Measurements from ENCODE around the gene CELSR1. TPM values are rescaled to one million over a fixed set of nuclear protein-coding genes. Genes with fewer than 3 reads are reported as not detected.
"Not testable (repeated sequence)": the region's sequence is repeated elsewhere in the genome, so short reads cannot be mapped to it uniquely, and the experiment has no call there.

CELSR1 gene
- total RNA-seq, 2 experiments from 2014 or later: 0.08 TPM; not detected in 1

DNA sequence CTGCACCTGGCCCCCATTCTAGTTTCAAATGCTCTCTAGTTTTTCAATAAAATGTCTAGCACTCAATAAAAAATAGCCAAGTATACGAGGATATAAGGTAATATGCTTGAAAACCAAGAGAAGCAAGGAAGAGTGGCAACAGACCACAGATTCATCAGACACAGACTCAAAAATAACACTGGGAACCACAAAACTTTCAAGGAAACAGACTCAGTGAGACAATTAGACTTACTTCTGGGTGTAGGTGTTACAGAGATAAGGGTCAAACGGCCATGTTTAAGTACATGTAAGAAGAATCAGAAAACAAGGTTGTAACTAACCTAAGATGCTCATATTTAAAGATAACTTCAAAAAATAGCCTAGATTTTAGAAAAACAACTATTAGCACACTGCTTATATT is 134.9 kb downstream of the CELSR1 start:
- peaks cover 2% of the 10 kb centered on the region for H3K4me1 Mint-ChIP-seq (ENCODE audit: low read depth)
- ChIA-PET CTCF (no interaction called here), POLR2A (no interaction called here)
- H3K4me3 Mint-ChIP-seq: no peak overlapping the region
- peaks cover 4% of the 10 kb centered on the region for H3K27me3 Mint-ChIP-seq (ENCODE audit: low read depth)
- ATAC-seq (no peak), DNase-seq (no peak)
- H3K9me3 Mint-ChIP-seq (ENCODE audit: insufficient read depth): no peaks in the 10 kb centered on the region
- H3K27ac Mint-ChIP-seq: no peak overlapping the region
- no peaks in the 10 kb centered on the region for H3K36me3 Mint-ChIP-seq (ENCODE audit: low read depth)

DNA sequence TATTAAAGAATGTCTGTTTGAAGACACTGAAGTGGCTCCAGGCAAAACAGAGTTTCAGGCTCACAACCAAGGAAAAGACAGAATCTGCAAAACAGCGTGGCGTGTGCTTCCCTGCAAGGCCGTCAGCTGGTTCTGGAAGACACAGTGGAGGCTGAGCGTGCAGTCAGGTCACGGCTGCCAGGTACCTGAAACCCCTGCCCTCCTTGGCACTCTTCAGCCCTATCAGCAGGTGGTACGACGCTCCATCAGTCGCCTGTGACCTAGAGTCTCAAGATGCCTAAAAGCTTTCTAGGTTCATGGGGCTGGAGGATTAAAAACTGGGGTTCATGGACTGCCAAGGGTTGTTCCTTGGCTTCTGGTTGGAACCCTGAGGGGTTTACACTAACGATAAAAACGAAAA is 136.1 kb downstream of the CELSR1 start:
- DNase-seq (no peak), ATAC-seq (no peak)
- POLR2A ChIA-PET: no interaction called here
- Mint-ChIP-seq H3K4me1 (ENCODE audit: low read depth) (peaks cover 2% of the 10 kb centered on the region), H3K4me3 (no peak overlapping the region), H3K27me3 (ENCODE audit: low read depth) (peaks cover 4% of the 10 kb centered on the region), H3K9me3 (ENCODE audit: insufficient read depth) (no peaks in the 10 kb centered on the region), H3K27ac (no peak overlapping the region), H3K36me3 (ENCODE audit: low read depth) (no peaks in the 10 kb centered on the region)
- CTCF ChIA-PET: no interaction called here

DNA sequence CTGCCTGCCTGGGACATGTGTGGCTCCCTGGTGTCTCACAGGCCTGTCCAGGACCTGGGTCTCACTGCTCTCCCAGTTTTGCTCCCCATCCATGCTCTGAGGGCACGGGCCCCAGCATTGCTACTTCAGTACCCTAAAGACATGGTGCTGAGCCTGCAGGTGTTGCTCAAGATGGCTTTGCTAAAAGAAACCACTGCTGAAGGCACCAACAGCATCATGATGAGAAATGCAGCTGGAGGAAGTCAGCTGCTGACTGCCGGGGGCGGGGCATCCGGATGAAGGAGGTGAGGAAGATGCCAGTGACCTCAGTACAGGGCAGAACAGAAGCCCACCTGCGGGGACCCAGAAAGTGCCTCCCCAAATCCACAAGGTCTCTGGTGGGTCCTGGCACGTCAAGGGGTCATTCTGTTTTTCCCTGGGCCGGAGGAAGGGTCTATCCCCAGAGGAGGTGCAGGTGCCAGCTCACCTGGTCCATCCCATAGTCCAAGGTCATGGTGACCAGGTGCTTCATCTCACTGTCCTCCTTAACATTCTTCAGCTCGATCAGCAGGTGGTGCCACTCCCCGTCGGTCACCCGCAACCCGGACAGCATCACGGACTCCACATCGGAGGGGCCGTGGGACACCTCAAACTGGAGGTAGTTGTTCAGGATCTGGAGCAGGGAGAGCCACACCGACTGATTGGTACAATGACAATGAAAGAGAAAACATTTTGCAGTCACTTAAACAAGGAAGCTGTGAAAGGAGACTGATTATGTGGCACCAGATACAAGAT is 138.0 kb downstream of the CELSR1 start:
- no peak overlapping the region for H3K4me3 Mint-ChIP-seq
- no peak for ATAC-seq
- CTCF ChIA-PET: interaction anchor here (1.1 kb wide), 1 partner anchor 32 kb away, joined by 4 read pairs; no protein-coding TSS in a partner anchor
- H3K27me3 Mint-ChIP-seq (ENCODE audit: low read depth): peaks cover 4% of the 10 kb centered on the region
- POLR2A ChIA-PET: no interaction called here
- no peak for DNase-seq
- H3K27ac Mint-ChIP-seq: no peak overlapping the region
- H3K36me3 Mint-ChIP-seq (ENCODE audit: low read depth): no peaks in the 10 kb centered on the region
- H3K9me3 Mint-ChIP-seq (ENCODE audit: insufficient read depth): no peaks in the 10 kb centered on the region
- H3K4me1 Mint-ChIP-seq (ENCODE audit: low read depth): peaks cover 2% of the 10 kb centered on the region

DNA sequence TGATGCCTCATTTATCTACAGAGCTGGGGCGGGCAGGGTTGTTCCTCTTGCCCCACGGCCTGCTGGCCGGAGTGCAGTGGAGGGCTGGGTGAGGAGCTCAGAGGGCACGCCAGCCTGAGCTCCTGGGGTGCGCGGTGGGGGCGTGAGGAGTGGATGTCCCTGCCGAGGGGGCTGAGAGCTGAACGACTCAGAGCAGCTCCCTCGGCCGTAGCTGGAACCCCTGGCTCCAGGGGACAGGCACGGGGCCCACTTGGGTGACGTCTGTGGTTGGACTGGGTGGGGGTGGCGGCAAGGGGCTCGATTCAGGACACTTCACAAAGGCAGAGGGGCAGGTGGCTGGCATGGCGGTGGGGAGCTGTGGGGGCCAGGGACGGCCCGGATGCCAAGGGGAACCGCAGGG is 139.5 kb downstream of the CELSR1 start:
- ATAC-seq (no peak), DNase-seq (no peak)
- no peaks in the 10 kb centered on the region for H3K9me3 Mint-ChIP-seq (ENCODE audit: insufficient read depth)
- peaks cover 4% of the 10 kb centered on the region for H3K27me3 Mint-ChIP-seq (ENCODE audit: low read depth)
- ChIA-PET POLR2A (no interaction called here), CTCF (no interaction called here)
- peaks cover 4% of the 10 kb centered on the region for H3K4me1 Mint-ChIP-seq (ENCODE audit: low read depth)
- H3K27ac Mint-ChIP-seq: no peak overlapping the region
- no peak overlapping the region for H3K4me3 Mint-ChIP-seq
- no peaks in the 10 kb centered on the region for H3K36me3 Mint-ChIP-seq (ENCODE audit: low read depth)

DNA sequence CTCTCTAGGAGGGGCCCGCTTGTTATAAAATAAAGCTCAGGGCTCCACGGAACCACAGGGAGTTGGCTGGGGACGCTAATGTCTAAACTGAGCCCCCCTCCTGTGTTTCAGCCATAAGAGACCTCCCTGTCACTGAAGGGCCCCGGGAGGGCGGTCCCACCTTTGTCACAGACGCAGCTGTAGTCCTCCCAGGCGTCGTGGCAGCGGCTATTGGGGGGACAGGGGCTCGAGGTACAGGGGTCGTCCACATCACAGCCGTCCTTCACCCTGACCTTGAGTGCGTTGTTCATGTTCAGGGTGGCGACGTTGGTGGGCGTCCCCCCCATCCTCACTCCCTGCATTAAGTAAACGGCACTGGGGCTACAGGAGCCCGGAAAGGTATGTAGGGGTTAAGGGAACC is 139.9 kb downstream of the CELSR1 start:
- Mint-ChIP-seq H3K4me3 (no peak overlapping the region), H3K27me3 (ENCODE audit: low read depth) (peaks cover 3% of the 10 kb centered on the region), H3K36me3 (ENCODE audit: low read depth) (no peaks in the 10 kb centered on the region), H3K27ac (no peak overlapping the region), H3K4me1 (ENCODE audit: low read depth) (peaks cover 4% of the 10 kb centered on the region), H3K9me3 (ENCODE audit: insufficient read depth) (no peaks in the 10 kb centered on the region)
- ATAC-seq (no peak), DNase-seq (no peak)
- ChIA-PET CTCF (no interaction called here), POLR2A (no interaction called here)

DNA sequence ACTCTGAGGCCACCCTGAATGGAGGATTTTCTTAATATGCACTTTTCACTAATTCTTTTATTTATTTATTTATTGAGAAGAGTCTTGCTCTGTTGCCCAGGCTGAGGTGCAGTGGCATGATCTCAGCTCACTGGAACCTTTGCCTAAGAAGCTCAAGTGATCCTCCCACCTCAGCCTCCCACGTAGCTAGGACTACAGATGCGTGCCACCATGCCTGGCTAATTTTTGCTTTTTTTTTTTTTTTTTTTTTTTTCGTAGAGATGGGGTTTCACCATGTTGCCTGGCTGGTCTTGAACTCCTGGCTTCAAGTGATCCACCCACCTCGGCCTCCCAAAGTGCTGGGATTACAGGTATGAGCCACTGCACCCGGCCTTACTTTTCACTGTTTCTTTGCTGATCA is 140.4 kb downstream of the CELSR1 start:
- H3K4me1 Mint-ChIP-seq (ENCODE audit: low read depth); H3K36me3 Mint-ChIP-seq (ENCODE audit: low read depth); CTCF ChIA-PET; H3K27ac Mint-ChIP-seq; DNase-seq; POLR2A ChIA-PET; H3K4me3 Mint-ChIP-seq; ATAC-seq; H3K9me3 Mint-ChIP-seq (ENCODE audit: insufficient read depth); H3K27me3 Mint-ChIP-seq (ENCODE audit: low read depth): not testable (repeated sequence)

DNA sequence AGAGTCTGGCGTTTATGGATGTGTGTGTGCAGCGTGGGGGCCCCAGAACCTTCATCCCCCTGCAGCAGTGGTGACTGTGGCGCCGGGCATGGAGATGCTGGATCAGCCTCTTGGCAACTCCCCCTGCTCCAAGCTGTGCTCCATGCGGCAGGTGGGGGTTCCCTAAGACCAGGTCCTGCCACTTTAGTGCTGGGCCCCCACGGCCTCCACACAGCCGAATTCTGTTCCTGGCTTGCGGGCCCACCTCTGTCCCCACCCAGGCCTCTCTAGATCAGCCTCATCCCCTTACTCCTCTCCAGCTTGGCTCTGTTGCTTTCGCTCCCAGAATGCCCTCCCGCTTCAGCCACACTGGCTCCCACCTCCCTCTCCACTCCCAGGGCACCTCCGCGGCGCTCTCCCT is 142.3 kb downstream of the CELSR1 start:
- Mint-ChIP-seq H3K27me3 (ENCODE audit: low read depth) (no peaks in the 10 kb centered on the region), H3K4me1 (ENCODE audit: low read depth) (peaks cover 4% of the 10 kb centered on the region), H3K36me3 (ENCODE audit: low read depth) (no peaks in the 10 kb centered on the region), H3K4me3 (no peak overlapping the region), H3K9me3 (ENCODE audit: insufficient read depth) (no peaks in the 10 kb centered on the region), H3K27ac (no peak overlapping the region)
- DNase-seq (no peak), ATAC-seq (no peak)
- ChIA-PET POLR2A (no interaction called here), CTCF (no interaction called here)

DNA sequence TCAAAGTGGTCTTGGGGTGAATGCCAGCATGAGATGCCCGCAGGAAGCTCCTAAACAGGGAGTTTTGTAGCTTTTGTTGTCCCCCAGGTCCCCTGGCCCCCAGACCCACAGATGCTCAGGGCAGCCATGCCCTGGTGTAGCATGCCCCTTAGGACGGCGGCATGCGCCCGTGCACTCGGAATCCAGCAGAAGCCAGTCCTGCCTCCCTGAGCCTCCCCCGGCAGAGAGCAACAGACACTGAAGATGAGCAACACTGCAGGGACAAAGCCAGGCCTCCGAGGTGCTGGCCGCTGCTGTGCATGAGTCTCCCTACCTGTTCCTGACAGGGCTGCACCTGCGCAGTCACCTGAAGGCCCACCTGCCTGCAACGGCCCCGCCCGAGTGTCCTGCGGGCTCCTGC is 142.8 kb downstream of the CELSR1 start:
- Mint-ChIP-seq H3K4me1 (ENCODE audit: low read depth) (peaks cover 4% of the 10 kb centered on the region), H3K4me3 (no peak overlapping the region), H3K27ac (no peak overlapping the region), H3K9me3 (ENCODE audit: insufficient read depth) (no peaks in the 10 kb centered on the region), H3K27me3 (ENCODE audit: low read depth) (no peaks in the 10 kb centered on the region), H3K36me3 (ENCODE audit: low read depth) (no peaks in the 10 kb centered on the region)
- ChIA-PET CTCF (no interaction called here), POLR2A (no interaction called here)
- no peak for DNase-seq
- ATAC-seq: no peak

DNA sequence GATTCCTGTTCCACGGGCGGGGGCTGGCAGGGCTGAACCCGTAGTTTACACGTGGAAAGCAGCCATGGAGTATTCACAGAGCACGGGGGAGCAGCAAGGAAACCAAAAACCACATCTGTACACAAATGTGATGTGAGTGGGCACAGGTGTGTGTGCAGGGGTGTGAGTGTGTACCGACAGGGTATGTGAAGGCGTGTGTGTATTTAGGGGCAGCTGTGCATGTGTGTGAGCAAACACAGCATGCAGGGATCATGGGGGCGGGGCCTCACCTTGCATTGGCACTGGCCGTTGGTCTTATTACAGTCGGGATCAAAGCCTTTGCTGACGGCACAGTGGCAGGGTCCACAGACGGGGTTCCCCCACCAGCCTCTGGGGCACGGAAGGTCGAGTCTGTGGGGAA is 143.5 kb downstream of the CELSR1 start:
- DNase-seq (no peak), ATAC-seq (no peak)
- Mint-ChIP-seq H3K27ac (no peak overlapping the region), H3K4me1 (ENCODE audit: low read depth) (peaks cover 4% of the 10 kb centered on the region), H3K36me3 (ENCODE audit: low read depth) (no peaks in the 10 kb centered on the region), H3K27me3 (ENCODE audit: low read depth) (no peaks in the 10 kb centered on the region), H3K4me3 (no peak overlapping the region), H3K9me3 (ENCODE audit: insufficient read depth) (no peaks in the 10 kb centered on the region)
- CTCF ChIA-PET: no interaction called here
- POLR2A ChIA-PET: no interaction called here

DNA sequence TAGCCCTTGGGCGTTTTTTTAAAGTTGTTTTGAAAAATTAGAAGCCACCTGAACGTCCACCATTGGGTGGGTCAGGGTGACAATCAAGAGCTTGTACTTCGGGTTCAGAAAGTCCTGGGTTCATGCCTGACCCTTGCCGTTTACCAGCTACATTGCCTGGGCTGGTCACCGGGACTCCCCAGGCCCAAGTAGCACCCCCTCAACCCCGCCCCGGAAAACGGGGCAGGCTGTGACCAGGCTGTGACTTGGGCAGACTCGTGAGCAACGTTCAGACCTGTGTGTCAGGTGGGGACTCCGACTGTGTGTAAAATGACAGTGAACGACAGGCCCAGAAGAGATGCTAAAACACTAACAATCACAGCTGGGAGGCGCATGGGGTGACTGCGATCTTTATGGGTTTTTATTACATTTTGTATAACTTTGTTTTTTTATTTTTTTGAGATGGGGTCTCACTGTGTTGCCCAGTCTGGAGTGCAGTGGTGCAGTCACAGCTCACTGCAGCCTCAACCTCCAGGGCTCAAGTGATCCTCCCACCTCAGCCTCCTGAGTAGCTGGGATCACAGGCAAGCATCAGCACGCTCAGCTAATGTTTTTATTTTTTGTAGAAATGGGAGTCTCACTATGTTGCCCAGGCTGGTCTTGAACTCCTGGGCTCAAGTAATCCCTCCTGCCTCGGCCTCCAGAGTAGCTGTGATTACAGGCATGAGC is 145.1 kb downstream of the CELSR1 start:
- H3K4me1 Mint-ChIP-seq (ENCODE audit: low read depth): peaks cover 4% of the 10 kb centered on the region
- ChIA-PET POLR2A (no interaction called here), CTCF (interaction anchor here (1.3 kb wide), 1 partner anchor 25 kb away, joined by 3 read pairs; no protein-coding TSS in a partner anchor)
- no peaks in the 10 kb centered on the region for H3K9me3 Mint-ChIP-seq (ENCODE audit: insufficient read depth)
- ATAC-seq: no peak
- no peak for DNase-seq
- no peaks in the 10 kb centered on the region for H3K27me3 Mint-ChIP-seq (ENCODE audit: low read depth)
- no peaks in the 10 kb centered on the region for H3K36me3 Mint-ChIP-seq (ENCODE audit: low read depth)
- no peak overlapping the region for H3K27ac Mint-ChIP-seq
- H3K4me3 Mint-ChIP-seq: no peak overlapping the region

DNA sequence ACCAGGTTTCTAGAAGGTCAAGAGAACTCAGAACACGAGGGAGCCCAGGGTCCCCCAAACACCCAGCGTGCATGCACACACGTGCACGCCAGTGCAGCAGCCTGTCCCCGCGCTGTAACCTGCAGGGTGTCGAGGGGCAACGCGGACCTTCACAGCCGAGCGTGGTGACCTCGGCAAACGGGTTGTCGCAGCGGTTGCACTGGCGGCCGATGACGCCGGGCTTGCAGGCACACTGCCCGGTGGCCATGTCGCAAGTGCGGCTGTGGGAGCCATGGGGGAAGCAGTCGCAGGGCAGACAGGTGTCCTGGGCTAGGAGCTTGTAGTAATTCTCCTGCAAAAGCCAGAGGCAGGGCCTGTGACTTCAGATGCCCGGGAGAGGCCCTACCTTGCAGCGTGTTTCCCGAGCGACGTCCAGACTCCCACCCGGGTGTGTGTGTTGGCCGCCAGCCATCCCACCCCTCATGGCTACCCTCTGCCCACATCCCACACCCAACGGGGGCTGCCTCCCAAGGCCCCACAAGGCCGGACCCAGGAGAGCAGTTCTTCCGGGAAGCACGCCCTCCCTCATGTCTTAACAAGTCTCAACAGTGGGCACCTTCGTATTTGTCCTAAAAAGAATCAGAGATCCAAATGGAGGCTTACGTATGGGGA is 145.8 kb downstream of the CELSR1 start:
- Mint-ChIP-seq H3K4me3 (no peak overlapping the region), H3K27ac (no peak overlapping the region), H3K27me3 (ENCODE audit: low read depth) (no peaks in the 10 kb centered on the region), H3K36me3 (ENCODE audit: low read depth) (no peaks in the 10 kb centered on the region), H3K9me3 (ENCODE audit: insufficient read depth) (no peaks in the 10 kb centered on the region), H3K4me1 (ENCODE audit: low read depth) (peaks cover 4% of the 10 kb centered on the region)
- ATAC-seq (no peak), DNase-seq (no peak)
- POLR2A ChIA-PET: no interaction called here
- CTCF ChIA-PET: interaction anchor here (1.3 kb wide), 1 partner anchor 24 kb away, joined by 3 read pairs; no protein-coding TSS in a partner anchor

DNA sequence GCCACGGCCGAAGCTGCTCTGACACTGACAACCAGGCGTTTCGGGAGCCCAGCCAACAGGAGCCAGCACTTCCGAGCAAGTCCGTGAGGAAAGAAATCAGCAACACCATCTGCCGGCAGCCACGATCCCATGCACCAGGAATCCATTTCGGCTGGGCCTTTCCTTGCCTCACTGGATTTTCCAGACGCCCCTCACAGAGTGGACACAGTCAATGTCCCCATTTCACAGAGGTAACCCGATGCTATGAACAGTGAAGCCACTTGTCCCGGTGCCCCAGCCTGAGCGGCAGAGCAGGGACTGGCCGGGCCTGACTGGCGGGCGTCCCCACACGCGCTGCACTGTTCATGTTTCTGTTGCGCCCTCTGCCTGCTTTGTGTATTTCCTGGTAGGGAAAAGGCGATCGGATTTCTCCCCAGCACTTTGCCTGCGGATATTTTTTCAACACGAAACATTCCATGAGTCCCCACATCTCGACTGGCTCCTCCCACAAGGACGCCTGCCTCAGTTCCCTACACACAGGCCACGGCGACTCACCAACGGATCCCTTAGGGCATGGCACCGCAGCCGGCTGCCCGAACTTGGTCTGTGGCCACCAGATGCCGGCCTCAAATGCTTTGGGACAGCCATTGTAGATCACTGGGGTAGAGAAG is 146.6 kb downstream of the CELSR1 start:
- H3K4me1 Mint-ChIP-seq (ENCODE audit: low read depth): peaks cover 4% of the 10 kb centered on the region
- DNase-seq (no peak), ATAC-seq (no peak)
- H3K36me3 Mint-ChIP-seq (ENCODE audit: low read depth): no peaks in the 10 kb centered on the region
- no peak overlapping the region for H3K27ac Mint-ChIP-seq
- ChIA-PET POLR2A (no interaction called here), CTCF (no interaction called here)
- no peak overlapping the region for H3K4me3 Mint-ChIP-seq
- no peaks in the 10 kb centered on the region for H3K9me3 Mint-ChIP-seq (ENCODE audit: insufficient read depth)
- H3K27me3 Mint-ChIP-seq (ENCODE audit: low read depth): no peaks in the 10 kb centered on the region
